Stimulated activated CD4-positive, alpha-beta T cell treated with anti-CD3 and anti-CD28 coated beads, TNF-alpha, amount 100 ng/mL, for 48 hours (primary cell): ENCODE measurements around the gene TPRN.
"Not testable (repeated sequence)": the region's sequence is repeated elsewhere in the genome, so short reads cannot be mapped to it uniquely, and the experiment has no call there.

Experiments used
- DNase-seq, 3 donors: peaks; one replicate each; pipeline ENCODE4 v3.0.0-alpha.2; 2020; ENCODE audit warnings: low read depth in 3 of 3

The TPRN gene, protein sequence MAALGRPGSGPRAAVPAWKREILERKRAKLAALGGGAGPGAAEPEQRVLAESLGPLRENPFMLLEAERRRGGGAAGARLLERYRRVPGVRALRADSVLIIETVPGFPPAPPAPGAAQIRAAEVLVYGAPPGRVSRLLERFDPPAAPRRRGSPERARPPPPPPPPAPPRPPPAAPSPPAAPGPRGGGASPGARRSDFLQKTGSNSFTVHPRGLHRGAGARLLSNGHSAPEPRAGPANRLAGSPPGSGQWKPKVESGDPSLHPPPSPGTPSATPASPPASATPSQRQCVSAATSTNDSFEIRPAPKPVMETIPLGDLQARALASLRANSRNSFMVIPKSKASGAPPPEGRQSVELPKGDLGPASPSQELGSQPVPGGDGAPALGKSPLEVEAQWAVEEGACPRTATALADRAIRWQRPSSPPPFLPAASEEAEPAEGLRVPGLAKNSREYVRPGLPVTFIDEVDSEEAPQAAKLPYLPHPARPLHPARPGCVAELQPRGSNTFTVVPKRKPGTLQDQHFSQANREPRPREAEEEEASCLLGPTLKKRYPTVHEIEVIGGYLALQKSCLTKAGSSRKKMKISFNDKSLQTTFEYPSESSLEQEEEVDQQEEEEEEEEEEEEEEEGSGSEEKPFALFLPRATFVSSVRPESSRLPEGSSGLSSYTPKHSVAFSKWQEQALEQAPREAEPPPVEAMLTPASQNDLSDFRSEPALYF

DNA sequence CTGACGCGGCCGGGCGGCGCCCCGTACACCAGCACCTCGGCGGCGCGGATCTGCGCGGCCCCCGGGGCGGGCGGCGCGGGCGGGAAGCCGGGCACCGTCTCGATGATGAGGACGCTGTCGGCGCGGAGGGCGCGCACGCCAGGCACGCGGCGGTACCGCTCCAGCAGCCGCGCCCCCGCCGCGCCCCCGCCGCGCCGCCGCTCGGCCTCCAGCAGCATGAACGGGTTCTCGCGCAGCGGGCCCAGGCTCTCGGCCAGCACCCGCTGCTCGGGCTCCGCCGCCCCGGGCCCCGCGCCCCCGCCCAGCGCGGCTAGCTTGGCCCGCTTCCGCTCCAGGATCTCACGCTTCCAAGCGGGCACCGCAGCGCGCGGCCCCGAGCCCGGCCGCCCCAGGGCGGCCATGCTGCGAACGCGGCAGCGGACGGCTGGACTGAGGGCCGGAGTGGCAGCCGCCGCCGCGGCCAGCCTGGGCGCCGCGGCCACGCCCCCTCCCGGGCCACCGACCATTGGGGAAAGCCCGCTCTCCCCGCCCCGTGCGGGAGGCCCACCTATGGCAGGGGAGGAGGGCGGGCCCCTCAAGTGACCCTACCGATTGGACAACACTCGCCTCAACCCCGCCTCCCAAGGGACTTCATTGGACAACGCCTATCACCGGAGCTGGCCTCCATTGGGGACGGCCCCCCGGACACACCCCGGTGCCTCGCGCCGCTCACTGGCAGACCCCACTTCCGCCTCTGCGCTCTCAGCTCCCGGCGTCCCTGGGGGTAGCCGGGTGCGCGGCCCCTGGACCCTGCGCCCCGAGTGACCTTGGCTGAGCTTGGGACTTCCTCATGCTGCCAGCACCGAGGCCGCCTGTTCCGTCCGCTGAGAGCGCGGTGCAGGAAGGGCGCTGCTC is at the start of gene TPRN:
Gene TPRN, minus strand, starts transcription at position 431 of the 894 bp plus-strand sequence. Its CDS starts 30 bp downstream, at position 401.
- DNase-seq, result peak; percentile 96 to 99 (median 97)

GRCh38 chr9:137247916-137248175 is 47.3 kb upstream of the TPRN start:
- DNase-seq, result no peak

DNA sequence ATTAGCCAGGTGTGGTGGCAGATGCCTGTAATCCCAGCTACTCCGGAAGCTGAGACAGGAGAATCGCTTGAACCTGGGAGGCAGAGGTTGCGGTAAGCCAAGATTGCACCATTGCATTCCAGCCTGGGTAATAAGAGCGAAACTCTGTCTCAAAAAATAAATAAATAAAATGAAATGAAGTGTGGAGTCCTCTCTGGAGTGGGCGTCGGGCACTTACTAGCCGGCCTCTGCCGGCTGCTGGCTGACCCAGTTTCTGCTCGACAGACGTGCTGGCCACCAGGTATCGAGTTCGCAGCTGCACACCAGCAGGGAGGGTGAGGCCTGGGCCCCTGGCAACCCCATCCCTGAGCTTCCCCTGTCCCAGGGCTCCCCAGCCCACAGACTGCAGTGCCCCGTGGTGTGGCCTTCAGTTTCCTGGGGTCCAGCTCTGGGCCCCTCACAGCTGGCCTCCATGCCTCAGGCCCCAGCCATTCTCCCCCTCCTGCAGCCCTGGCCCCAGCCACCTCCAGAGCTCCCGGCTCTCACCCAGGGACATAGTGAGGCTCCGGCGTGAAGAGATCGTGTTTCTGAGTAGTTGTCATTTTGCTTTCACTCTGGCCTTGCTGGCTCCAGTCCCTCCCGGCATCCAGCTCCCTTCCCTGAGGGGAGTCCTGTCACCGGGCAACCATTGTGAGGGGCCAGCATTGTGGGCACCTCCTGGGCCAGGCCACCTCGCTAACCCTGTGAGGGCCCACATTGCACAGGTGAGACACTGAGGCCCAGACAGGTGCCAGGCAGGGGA is 46.8 kb upstream of the TPRN start:
- DNase-seq, result no peak

GRCh38 chr9:137245450-137246421 is 45.2 kb upstream of the TPRN start:
- no peak for DNase-seq

DNA sequence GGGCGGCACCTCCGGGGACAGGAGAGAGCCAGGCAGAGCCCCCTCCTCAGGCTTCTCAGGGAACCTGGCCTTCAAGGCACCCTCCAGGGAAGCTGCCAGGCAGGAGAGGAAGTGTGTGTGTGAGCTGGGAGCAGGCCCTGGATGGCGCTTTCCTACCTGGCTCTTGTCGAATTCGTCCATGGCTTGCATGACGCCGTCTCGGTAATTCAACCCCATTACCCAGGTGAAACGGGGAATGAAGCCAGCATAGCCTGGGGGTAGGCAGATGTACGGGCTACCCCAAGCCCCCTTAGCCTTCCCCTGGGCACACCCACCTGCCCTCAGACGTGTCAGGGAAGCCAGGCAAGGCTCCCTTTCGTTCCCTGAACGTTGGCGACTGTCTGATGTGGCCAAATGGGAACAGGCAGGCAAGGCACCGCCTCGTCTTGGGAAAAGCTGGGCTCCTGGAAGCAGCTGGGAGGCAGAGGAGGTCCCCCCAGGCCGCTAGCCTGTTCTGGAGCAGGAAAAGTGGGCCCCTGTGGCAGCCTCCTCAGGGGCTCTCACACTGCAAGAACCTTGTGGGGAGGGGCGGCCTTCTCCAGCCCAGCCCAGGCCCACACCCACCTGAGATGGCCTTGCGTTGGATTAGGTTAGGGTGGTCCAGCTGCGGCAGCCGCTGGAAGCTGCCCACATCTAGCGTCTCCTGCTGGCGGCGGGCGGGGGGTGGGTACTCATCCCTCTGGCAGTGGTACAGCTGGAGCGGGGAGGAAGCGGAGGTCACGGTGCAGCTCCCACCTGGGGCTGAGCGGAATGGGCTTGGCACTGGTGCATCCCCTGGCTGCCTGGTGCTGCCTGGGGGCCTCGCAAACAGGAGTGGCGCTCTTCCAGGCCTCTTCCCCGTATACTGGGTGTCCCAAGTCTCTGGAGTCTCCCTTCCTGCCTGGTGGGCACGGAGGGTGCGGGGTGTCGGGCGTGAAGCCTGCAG is 44.2 kb upstream of the TPRN start:
- DNase-seq, result no peak

- no peak for DNase-seq
Measured at GRCh38 chr9:137243626-137244485, 43.3 kb upstream of the TPRN start.

DNA sequence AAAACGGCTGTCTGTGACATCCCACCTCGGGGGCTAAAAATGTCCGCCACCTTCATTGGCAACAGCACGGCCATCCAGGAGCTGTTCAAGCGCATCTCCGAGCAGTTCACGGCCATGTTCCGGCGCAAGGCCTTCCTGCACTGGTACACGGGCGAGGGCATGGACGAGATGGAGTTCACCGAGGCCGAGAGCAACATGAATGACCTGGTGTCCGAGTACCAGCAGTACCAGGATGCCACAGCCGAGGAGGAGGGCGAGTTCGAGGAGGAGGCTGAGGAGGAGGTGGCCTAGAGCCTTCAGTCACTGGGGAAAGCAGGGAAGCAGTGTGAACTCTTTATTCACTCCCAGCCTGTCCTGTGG is 42.7 kb upstream of the TPRN start:
- not testable (repeated sequence) for DNase-seq

- DNase-seq, result no peak
Measured at GRCh38 chr9:137242269-137243203, 42.0 kb upstream of the TPRN start.

- DNase-seq, result peak in 2 of 3 donors; percentile 37
Measured at GRCh38 chr9:137241490-137242268, 41.1 kb upstream of the TPRN start.

- peak; percentile 92 to 99 (median 92) for DNase-seq
Measured at GRCh38 chr9:137240841-137241489, 40.4 kb upstream of the TPRN start, which contains the start of gene TUBB4B. TUBB4B (plus strand) TSS chr9:137241287; CDS start chr9:137241361, 74 bp downstream.

GRCh38 chr9:137240318-137240840 is 39.8 kb upstream of the TPRN start:
- peak in 2 of 3 donors; percentile 49 to 61 for DNase-seq

- not testable (repeated sequence) for DNase-seq
Measured at GRCh38 chr9:137239541-137240200, 39.1 kb upstream of the TPRN start.

GRCh38 chr9:137237759-137238726 is 37.5 kb upstream of the TPRN start:
- no peak for DNase-seq
